T47D (cell line): ENCODE data around the gene NTM.
"Not testable (repeated sequence)": the region's sequence is repeated elsewhere in the genome, so short reads cannot be mapped to it uniquely, and the experiment has no call there.

ENCODE experiments used
- DNase-seq, 2 experiments: peaks; one replicate each; pipeline versions ENCODE4 v3.0.0 to v3.0.0-alpha.2; 2011 to 2012; ENCODE audit warnings: low read depth in 1 of 2, low spot score in 1 of 2
- JUND ChIP-seq: IDR thresholded peaks from 2 replicates; pipeline ENCODE4 v1.6.1; 2012; ENCODE audit warnings: low read depth
- in situ Hi-C: cut with HindIII; loops from 2 replicates; pipeline ENCODE4 v1.10.0; 2016; ENCODE audit warnings: low sequenced_read_pairs, low pct_unique_long_range_greater_than_20kb

The NTM gene

DNA sequence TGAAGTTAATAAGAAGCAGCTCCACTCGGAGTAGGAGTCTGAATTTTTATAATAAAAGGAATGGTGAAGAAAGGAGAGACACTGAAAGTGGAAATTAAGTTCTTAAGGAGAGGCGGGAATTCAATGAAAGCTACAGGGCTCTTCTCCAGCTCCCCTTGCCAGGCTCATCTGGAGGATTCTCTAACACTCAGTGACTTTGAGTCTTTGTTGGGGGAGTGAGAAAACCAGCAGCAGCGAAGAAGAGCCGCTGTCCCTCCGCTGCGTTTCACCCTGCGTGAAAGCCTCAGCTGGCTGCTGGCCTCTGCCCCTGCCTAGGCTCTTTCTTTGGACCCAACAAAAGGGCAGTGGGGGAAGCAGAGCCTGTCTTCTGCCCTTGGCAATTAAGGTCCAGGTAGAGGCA, 113.0 kb downstream of the NTM start:
- DNase-seq = no peak
- TF ChIP-seq JUND = no peak
- in situ Hi-C loops = no loop called here

DNA sequence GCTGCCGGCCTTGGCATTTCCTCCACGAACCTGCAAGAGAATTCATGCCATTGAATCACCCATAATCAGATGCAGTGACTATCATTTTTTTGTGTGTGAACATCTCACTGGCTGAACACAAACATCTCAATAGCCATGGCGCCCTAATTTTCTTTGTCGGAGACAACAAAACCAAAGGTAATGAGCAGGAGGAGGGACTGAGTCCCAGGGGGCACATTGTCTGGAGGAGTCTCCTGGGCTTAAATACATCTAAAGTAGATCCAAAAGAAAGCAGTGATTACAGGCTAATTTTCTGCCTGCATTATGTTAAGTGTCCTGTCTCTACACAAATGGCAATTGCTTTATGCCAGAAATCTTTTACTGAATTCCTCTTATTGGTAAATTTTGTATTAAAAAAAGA, 113.5 kb downstream of the NTM start:
- DNase-seq = no peak
- in situ Hi-C loops = no loop called here
- TF ChIP-seq JUND = no peak

DNA sequence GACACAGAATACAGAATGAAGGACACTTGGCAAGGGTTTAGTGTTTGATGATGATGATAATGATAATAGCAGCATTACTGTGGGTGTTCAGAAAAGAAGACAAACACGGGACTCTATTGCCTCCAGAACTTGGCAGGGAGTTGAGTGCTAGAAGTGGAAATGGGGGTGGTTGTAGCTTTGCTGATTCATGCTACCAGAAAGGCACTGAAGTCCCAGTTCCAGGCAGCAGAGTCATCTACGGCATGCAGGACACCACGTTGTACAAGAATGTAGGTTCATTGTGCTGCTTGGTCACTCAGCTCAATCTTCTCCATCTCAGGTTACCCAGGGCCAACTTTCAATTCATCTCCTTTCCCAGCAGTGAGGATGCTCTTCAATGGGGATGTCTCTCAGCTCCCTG, 115.7 kb downstream of the NTM start:
- no peak for TF ChIP-seq JUND
- in situ Hi-C loops = no loop called here
- DNase-seq = no peak

DNA sequence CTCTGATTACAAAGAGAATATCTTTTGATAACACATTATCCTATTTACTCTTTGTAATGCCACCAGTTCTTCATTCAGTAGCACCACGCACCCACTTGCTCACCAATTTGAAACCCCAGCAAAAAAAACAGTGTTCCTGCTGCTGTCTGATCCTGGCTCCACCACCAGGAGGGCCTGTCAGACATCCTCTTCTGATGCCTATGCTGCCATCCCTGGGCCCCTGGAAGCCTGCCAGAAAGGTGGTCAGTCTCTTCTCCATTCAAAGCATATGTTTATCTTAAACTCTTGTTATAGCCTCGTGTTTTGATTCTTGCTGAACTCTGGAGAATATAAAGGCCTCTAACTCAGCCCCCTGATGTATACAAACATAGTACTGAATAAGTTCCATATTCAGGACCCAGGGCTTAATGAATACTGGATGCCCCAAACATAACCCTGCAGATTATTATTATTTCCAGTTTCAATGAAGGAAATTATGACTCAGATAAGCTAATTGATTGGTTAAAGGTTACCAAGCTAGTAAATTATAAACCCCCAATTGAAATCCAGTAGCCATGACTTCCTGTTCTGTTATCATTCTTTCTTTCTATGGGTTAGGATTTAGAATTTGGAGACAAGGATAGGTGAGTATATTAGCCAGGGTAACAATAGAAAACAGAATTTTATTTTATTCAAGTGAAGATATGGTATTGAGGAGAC, 116.7 kb downstream of the NTM start:
- in situ Hi-C loops = no loop called here
- DNase-seq = no peak
- no peak for TF ChIP-seq JUND

DNA sequence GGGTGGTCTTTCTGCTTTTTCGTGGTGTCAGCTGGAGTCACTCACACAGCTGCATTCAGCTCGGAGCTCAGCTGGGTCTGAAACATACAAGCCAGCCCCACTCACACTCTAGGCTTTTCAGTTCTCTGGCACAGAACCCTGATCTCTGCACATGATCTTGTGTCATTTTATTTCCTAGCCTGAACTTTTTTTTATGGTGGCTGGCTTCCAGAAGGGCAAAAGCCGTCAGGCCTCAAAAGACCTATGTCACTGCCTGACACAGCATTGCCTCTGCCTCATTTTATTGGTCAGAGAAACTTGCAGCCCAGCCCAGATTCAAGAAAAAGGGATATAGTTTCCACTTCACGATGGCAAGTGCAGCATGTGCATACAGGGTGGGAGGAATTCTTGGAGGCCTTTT, 117.8 kb downstream of the NTM start:
- TF ChIP-seq JUND = no peak
- in situ Hi-C loops = no loop called here
- DNase-seq = no peak

DNA sequence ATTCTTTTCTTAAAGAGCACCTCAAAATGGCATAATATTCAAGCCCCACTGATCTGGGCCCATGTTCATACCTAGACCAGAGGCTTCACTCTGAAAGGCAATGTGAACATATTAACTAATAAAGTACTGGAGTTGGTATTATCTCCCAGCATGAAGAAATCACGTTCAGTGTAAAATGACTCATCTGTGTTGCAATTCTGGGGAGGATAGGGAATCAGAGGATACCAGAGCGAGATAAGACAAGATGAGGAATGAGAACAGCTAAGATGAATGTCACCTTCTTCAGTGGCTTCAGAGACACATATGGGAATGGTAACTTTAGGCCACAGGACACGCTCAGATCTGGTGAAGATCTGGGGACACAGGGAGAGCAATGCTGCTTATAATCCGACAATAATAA, 121.1 kb downstream of the NTM start:
- in situ Hi-C loops = no loop called here
- no peak for TF ChIP-seq JUND
- no peak for DNase-seq

DNA sequence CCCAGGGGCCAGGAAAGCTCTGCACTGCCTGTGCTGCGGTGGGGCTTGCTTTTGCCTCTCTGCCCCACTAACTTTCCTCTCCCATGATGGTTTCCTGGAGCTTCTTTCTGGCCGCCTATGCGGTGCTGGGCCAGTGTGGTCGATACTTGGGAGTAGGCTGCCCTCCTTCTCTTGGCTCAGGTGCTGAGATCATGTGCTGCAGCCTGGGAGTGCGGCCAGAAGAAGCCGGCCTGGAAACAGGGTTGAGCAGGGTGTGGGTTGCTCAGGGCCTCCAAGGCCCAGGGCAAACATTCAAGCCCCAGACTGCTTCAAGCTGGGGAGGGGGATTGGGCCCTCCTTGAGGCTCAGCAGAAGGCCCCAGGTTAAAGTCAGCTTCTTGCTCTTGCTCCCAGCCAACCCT, 125.0 kb downstream of the NTM start:
- in situ Hi-C loops = no loop called here
- no peak for DNase-seq
- no peak for TF ChIP-seq JUND

DNA sequence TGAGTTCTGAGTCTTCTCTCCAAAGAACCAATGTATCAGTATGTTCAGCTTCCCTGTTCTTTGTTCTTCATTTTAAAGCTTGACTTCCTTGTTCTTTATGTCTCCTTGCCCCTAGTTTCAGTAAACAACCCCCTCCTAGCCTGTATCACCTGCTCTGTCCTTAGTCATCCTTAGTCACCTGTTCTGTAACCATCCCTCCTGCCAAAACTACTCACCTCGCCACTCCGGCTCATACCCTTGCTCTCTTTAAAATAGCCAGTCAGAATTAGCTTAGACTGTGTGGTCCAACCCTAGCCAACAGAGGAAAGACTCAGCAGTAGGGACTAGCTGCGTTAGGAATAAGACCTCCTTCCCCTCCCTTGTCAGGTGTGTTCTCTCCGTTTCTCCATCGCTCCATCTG, 127.3 kb downstream of the NTM start:
- DNase-seq, in situ Hi-C loops: not testable (repeated sequence)

DNA sequence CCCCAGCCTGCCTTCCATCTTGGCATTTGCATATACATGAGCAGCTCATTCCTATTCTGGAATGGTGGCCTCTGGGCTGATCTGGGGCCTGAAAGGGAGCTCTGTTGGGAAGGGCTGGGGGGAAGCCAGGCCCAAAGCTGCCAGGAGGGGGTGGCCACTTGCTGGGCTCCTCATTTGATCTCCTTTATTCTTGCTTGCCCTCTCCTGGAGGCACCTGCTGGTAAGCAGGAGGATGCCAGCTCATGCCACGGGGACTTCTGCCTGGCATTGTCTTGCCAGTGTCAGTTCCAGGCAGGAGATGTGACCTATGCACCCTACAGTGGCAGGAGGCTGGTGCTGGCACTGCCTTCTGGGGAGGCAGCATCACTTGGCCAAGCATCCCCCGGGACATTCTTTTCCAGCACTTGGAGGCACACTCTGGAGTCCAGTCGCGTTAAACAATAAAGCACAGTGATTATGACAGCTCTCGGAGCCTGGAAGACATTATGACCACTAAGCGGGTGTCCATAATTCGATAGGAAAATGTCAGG, 128.3 kb downstream of the NTM start:
- no peak for DNase-seq
- in situ Hi-C loops = no loop called here
- no peak for TF ChIP-seq JUND

DNA sequence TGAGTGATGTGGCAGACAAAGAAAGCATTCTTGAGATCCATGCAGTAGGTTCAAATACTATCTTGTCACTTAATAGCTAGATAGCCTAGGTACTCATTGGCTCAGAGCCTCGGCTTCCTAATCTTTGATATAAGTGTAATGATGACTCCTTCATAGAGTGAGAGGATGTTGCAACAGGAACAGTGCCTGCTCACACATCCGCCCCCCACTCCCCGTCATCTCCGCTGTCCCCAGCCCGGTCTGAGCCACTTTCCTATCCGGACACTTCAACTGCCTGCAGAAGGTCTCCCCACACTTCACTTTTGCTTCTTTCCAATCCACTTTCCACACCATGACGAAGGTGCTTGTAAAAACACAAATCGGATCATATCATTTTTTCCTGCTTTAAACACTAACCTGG, 128.8 kb downstream of the NTM start:
- no peak for DNase-seq
- TF ChIP-seq JUND = no peak
- in situ Hi-C loops = no loop called here

DNA sequence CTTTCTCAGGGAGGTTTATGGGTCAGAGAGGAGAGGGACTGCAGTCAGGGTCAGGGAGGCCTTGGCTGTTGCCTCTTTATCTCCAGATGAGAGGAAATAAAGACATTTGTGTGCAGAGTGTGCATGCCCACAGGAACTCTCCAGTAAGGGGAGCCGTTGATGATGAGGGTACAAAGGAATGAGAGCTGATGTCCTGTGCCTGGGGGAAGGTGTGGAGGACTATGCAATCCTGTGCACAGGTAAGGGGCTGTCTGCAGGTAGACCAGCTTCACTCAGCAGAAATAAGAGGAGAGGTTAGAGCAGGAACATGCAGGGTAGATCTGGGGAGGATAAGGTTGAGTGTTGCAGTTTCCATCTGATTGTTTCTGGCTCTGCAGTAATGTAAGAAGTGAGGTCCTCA, 132.6 kb downstream of the NTM start:
- no peak for TF ChIP-seq JUND
- in situ Hi-C loops = no loop called here
- DNase-seq = no peak

DNA sequence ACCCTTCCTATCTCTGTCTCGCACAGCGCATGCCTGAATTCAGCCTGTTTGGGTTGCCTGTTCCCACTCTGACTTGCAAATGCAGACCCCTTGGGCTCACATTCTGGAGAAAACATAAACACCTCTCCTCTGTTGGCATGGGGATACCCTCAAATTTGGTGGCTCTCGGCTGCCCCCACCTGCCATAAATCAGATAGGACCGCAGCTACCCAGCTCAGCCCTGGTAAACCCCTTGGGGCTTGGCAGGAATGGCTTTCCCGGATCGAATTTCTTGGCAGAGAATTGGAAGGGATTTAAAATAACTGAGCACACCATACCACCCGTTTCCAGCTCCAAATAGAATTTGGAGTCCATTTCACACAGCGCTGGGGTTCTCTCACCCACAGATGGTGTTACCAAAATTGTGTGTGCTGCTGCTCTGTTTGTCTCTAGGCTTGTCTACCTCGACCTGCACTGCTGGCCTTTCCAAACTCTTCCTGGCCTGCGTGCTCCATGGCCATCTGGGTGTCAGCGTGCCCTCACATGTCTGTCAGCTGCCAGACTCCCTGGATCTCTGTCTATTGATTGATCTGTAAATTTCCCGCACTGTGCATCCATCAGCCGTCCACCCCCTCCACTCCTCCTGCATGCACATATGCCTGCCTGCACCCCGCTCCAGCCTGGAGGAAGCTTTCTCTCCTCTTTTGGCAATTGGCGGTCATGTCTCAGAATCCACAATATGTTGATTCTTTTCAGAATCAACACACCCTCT, 134.0 kb downstream of the NTM start:
- no peak for TF ChIP-seq JUND
- in situ Hi-C loops = no loop called here
- DNase-seq = peak in 1 of 2 experiments; percentile 20

DNA sequence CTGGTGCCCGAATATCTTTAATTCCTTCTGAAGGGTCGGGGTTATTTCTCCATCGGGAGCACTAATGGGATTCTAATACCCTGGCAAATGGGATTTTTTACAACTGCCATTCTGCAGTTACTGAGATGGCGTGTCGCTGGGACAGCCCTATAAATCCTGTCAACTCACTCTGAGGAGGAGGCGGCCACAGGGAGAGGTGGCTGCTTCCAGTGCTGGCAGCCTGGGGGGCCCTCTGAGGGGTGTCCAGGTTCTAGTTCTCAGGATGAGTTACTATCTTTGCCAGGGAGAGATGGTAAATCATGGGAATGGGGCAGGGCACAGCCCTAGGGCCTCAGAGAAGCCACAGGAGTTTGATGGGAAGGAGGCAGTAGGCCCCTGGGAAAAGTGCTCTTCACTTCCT, 135.9 kb downstream of the NTM start:
- in situ Hi-C loops = no loop called here

More for the DNA sequence above, 135.9 kb downstream of the NTM start:
- DNase-seq = no peak
- no peak for TF ChIP-seq JUND
